ENCODE data around the gene ELAVL1.

Gene ELAVL1

GRCh38 chr19:8022275-8022674 lies 16.8 kb upstream of the ELAVL1 start:
- FAIRE-seq (no peak), DNase-seq (ENCODE audit: insufficient read length, low spot score) (no peak)

- FAIRE-seq = no peak
Observed at GRCh38 chr19:8021374-8021773, 15.9 kb upstream of the ELAVL1 start.

GRCh38 chr19:8020681-8021080 lies 15.2 kb upstream of the ELAVL1 start:
- FAIRE-seq (no peak), DNase-seq (ENCODE audit: insufficient read length, low spot score) (no peak)

More at GRCh38 chr19:8021374-8021773, 15.9 kb upstream of the ELAVL1 start:
- DNase-seq (ENCODE audit: insufficient read length, low spot score) = no peak

- FAIRE-seq (no peak), DNase-seq (ENCODE audit: insufficient read length, low spot score) (no peak)
Observed at GRCh38 chr19:8017808-8018207, 12.4 kb upstream of the ELAVL1 start.

- no peak for DNase-seq (ENCODE audit: insufficient read length, low spot score)
Observed at GRCh38 chr19:8004723-8005513, 523 bp downstream of the ELAVL1 start.

GRCh38 chr19:8004001-8004400 lies 1.4 kb downstream of the ELAVL1 start:
- DNase-seq (ENCODE audit: insufficient read length, low spot score) = no peak
- no peak for FAIRE-seq

More at GRCh38 chr19:8004723-8005513, 523 bp downstream of the ELAVL1 start:
- FAIRE-seq = no peak

GRCh38 chr19:8001995-8002849 lies 3.2 kb downstream of the ELAVL1 start:
- DNase-seq (ENCODE audit: insufficient read length, low spot score) (peak; percentile 93), FAIRE-seq (peak; percentile 94)

GRCh38 chr19:8001651-8001994 lies 3.8 kb downstream of the ELAVL1 start:
- FAIRE-seq = no peak

GRCh38 chr19:8000298-8001038 lies 5.0 kb downstream of the ELAVL1 start:
- no peak for DNase-seq (ENCODE audit: insufficient read length, low spot score)
- no peak for FAIRE-seq

More at GRCh38 chr19:8001651-8001994, 3.8 kb downstream of the ELAVL1 start:
- no peak for DNase-seq (ENCODE audit: insufficient read length, low spot score)

- no peak for DNase-seq (ENCODE audit: insufficient read length, low spot score)
- no peak for FAIRE-seq
Observed at GRCh38 chr19:7999376-7999775, 6.1 kb downstream of the ELAVL1 start.

- no peak for FAIRE-seq
Observed at GRCh38 chr19:7997809-7998480, 7.5 kb downstream of the ELAVL1 start.

GRCh38 chr19:7996883-7997282 lies 8.6 kb downstream of the ELAVL1 start:
- DNase-seq (ENCODE audit: insufficient read length, low spot score) (no peak), FAIRE-seq (no peak)

More at GRCh38 chr19:7997809-7998480, 7.5 kb downstream of the ELAVL1 start:
- no peak for DNase-seq (ENCODE audit: insufficient read length, low spot score)

GRCh38 chr19:7995810-7996158 lies 9.7 kb downstream of the ELAVL1 start:
- FAIRE-seq (no peak), DNase-seq (ENCODE audit: insufficient read length, low spot score) (no peak)

- DNase-seq (ENCODE audit: insufficient read length, low spot score) (no peak), FAIRE-seq (peak; percentile 23)
Observed at GRCh38 chr19:7994928-7995809, 10.3 kb downstream of the ELAVL1 start.

GRCh38 chr19:7994114-7994513 lies 11.3 kb downstream of the ELAVL1 start:
- DNase-seq (ENCODE audit: insufficient read length, low spot score) (no peak), FAIRE-seq (no peak)

- no peak for DNase-seq (ENCODE audit: insufficient read length, low spot score)
- no peak for FAIRE-seq
Observed at GRCh38 chr19:7993560-7993959, 11.9 kb downstream of the ELAVL1 start.

- FAIRE-seq (no peak), DNase-seq (ENCODE audit: insufficient read length, low spot score) (no peak)
Observed at GRCh38 chr19:7992575-7992974, 12.9 kb downstream of the ELAVL1 start.

GRCh38 chr19:7989071-7989575 lies 16.3 kb downstream of the ELAVL1 start:
- FAIRE-seq = no peak
- no peak for DNase-seq (ENCODE audit: insufficient read length, low spot score)

GRCh38 chr19:7988307-7988706 lies 17.1 kb downstream of the ELAVL1 start:
- DNase-seq (ENCODE audit: insufficient read length, low spot score) (no peak), FAIRE-seq (peak; percentile 38)

Data from HTR-8/SVneo (cell line).